Epithelial cell of esophagus (primary cell): ENCODE data around the gene EFS.
"Not testable (repeated sequence)": the region's sequence is repeated elsewhere in the genome, so short reads cannot be mapped to it uniquely, and the experiment has no call there.

ENCODE experiments used
- DNase-seq: peaks from one replicate; pipeline ENCODE4 v3.0.0; 2010; ENCODE audit warnings: low read depth
- H3K4me3 ChIP-seq: 2 replicates; pipeline ENCODE4 v1.5.1; 2011; ENCODE audit warnings: mild to moderate bottlenecking, low read length, control low read depth
- CTCF ChIP-seq: IDR thresholded peaks from 2 replicates; pipeline ENCODE4 v1.5.1; 2011; ENCODE audit warnings: low read depth, mild to moderate bottlenecking, low read length, control low read depth, inconsistent platforms; ENCODE audit not compliant: insufficient read depth; ENCODE audit errors: missing control alignments

EFS gene

GRCh38 chr14:23345987-23346692, 18.8 kb downstream of the EFS start:
- no peak for TF ChIP-seq CTCF
- no peak overlapping the region for H3K4me3 ChIP-seq
- no peak for DNase-seq

GRCh38 chr14:23344481-23344880, 20.5 kb downstream of the EFS start:
- TF ChIP-seq CTCF = no peak
- no peak overlapping the region for H3K4me3 ChIP-seq
- no peak for DNase-seq

- no peak for TF ChIP-seq CTCF
- no peak for DNase-seq
- no peak overlapping the region for H3K4me3 ChIP-seq
These were observed 25.3 kb downstream of the EFS start for GRCh38 chr14:23339506-23340268.

DNA sequence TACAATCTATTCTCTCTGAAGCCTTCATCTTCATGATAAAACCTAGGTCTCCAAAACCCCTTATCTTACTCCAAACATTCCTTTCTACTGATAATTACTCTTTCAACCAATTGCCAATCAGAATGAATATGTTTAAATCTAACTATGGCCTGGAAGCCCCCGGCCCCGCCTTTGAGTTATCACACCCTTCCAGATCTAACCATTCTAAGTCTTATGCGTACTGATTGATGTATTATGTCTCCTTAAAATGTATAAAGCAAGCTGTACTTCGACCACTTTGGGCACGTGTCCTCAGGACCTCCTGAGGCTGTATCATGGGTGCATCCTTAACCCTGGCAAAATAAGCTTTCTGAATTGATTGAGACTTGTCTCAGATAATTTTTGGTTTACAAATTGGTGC, 29.3 kb downstream of the EFS start:
- no peak overlapping the region for H3K4me3 ChIP-seq
- no peak for TF ChIP-seq CTCF
- no peak for DNase-seq

DNA sequence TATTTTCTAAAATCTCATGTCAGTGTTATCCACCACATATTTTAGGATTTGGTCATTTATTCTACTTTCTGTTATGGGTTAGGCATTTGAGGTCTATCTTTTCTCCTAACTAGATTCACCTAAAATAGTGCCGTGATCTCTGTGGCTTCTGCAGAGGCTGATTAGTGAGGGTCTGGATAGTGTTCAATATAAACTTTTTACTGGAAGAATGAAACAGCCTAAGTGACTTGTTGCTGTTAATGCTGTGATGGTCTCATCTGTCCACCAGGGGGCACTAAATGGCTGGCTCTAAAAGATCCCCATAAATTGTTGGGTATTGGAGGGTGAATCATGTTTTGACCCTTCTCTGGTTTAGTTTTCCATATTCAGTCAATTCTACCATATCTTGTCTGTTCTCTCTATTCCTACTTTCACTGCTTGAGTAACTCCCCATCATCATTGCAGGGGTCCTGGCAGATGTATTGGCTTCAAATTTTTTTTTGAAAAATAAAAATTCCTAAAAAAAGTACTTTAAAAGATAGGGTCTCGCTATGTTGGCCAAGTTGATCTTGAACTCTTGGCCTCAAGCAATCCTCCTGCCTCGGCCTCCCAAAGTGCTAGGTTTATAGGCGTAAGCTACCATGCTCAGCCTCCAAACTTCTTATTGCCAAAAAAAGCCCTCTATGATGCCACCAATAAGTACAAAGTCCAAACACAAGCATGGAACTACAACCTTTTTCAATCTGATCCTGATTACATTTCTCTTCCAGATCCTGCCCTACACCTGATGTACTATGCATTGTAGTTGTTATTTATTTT, 36.8 kb downstream of the EFS start:
- peak; percentile 86 for TF ChIP-seq CTCF
- DNase-seq = peak; percentile 80
- no peak overlapping the region for H3K4me3 ChIP-seq

DNA sequence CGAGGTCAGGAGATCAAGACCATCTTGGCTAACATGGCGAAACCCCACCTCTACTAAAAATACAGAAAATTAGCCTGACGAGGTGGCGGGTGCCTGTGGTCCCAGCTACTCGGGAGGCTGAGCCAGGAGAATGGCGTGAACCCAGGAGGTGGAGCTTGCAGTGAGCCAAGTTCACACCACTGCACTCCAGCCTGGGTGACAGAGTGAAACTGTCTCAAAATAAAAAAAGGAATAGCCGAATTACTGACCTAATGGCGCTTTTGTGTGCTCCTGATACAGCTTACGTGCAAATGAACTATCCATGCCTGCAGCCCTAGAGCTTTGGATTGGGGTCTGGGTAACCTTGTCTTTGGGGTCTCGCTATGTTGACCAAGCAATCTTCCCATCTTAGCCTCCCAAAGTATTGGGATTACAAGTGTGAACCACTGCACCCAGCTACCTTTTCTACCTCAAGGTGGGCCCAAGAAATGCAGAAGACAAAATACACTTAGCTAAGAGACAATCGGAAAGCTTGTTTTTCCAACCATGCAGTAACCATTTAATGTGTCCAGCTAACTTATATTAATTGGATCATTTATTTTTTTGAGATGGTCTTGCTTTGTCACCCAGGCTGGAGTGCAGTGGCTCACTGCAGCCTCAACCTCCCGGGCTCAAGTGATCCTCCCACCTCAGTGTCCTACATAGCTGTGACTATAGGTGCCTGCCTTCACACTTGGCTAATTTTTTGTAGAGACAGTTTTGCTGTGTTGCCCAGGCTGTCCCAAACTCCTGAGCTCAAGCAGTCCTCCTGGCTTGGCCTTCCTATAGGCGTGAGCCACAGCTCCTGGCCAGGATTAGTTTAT, 38.3 kb downstream of the EFS start:
- no peak overlapping the region for H3K4me3 ChIP-seq
- no peak for TF ChIP-seq CTCF
- no peak for DNase-seq

GRCh38 chr14:23325746-23326145, 39.2 kb downstream of the EFS start:
- not testable (repeated sequence) for H3K4me3 ChIP-seq, DNase-seq
